GM18499 (cell line): Measurements from ENCODE around the gene CAMTA1.

Experiments used
- ATAC-seq: cut with Tn5 transposase; IDR thresholded peaks from one replicate; pipeline ENCODE4 v1.9.1; 2021; ENCODE audit warnings: moderate number of reproducible peaks; ENCODE audit not compliant: insufficient read depth, unreplicated experiment

CAMTA1 gene

GRCh38 chr1:7536891-7537591 is 751.8 kb downstream of the CAMTA1 start:
- ATAC-seq, result no peak

GRCh38 chr1:7538033-7538432 is 752.8 kb downstream of the CAMTA1 start:
- ATAC-seq, result no peak

- no peak for ATAC-seq
Observed at GRCh38 chr1:7538849-7539768, 753.9 kb downstream of the CAMTA1 start.

GRCh38 chr1:7539769-7540175 is 754.5 kb downstream of the CAMTA1 start:
- ATAC-seq, result no peak

- ATAC-seq, result no peak
Observed at GRCh38 chr1:7540816-7541215, 755.6 kb downstream of the CAMTA1 start.

GRCh38 chr1:7541629-7542028 is 756.4 kb downstream of the CAMTA1 start:
- no peak for ATAC-seq

GRCh38 chr1:7543718-7544090 is 758.5 kb downstream of the CAMTA1 start:
- no peak for ATAC-seq

- ATAC-seq, result no peak
Observed at GRCh38 chr1:7549277-7550161, 764.3 kb downstream of the CAMTA1 start.

GRCh38 chr1:7550261-7550865 is 765.1 kb downstream of the CAMTA1 start:
- ATAC-seq, result no peak

- ATAC-seq, result no peak
Observed at GRCh38 chr1:7550981-7551380, 765.7 kb downstream of the CAMTA1 start.

GRCh38 chr1:7551442-7551841 is 766.2 kb downstream of the CAMTA1 start:
- no peak for ATAC-seq

- no peak for ATAC-seq
Observed at GRCh38 chr1:7552402-7552801, 767.1 kb downstream of the CAMTA1 start.

- no peak for ATAC-seq
Observed at GRCh38 chr1:7553042-7553690, 767.9 kb downstream of the CAMTA1 start.

GRCh38 chr1:7554385-7555235 is 769.4 kb downstream of the CAMTA1 start:
- no peak for ATAC-seq

- ATAC-seq, result no peak
Observed at GRCh38 chr1:7555391-7556185, 770.3 kb downstream of the CAMTA1 start.

GRCh38 chr1:7557301-7557891 is 772.1 kb downstream of the CAMTA1 start:
- ATAC-seq, result no peak

GRCh38 chr1:7558041-7558461 is 772.8 kb downstream of the CAMTA1 start:
- no peak for ATAC-seq

GRCh38 chr1:7558481-7558880 is 773.2 kb downstream of the CAMTA1 start:
- no peak for ATAC-seq
